HepG2 (cell line): ENCODE results near the gene UBE2M. TPM values are rescaled to one million over a fixed set of nuclear protein-coding genes. Genes with fewer than 3 reads are reported as not detected.
A peak's percentile ranks its signal among the peaks of the same experiment; 100 is the strongest.

Source experiments
- FIP1L1 ChIP-seq: fragments of 200-400 bp; formaldehyde crosslinking; IDR thresholded peaks from 2 replicates; pipeline ENCODE4 v1.6.1; 2018; ENCODE audit warnings: low read depth, mild to moderate bottlenecking, low read length, moderate library complexity, borderline replicate concordance; ENCODE audit not compliant: insufficient read depth
- FOXM1 ChIP-seq: sonication (generic); formaldehyde crosslinking; IDR thresholded peaks from 2 replicates; pipeline ENCODE4 v1.5.0; 2020; ENCODE audit warnings: missing genetic modification reagents
- PLRG1 ChIP-seq: fragments of 450-650 bp; conservative IDR thresholded peaks from 2 replicates; pipeline ENCODE4 v1.6.1; 2016
- STAT5B ChIP-seq: sonication (generic); formaldehyde crosslinking; IDR thresholded peaks from 2 replicates; pipeline ENCODE4 v1.4.0; 2020; ENCODE audit warnings: missing genetic modification reagents
- TCF7 ChIP-seq: sonication (generic); IDR thresholded peaks from 2 replicates; pipeline ENCODE4 v1.6.1; 2016; ENCODE audit warnings: antibody characterized with exemption, low read depth
- ZIK1 ChIP-seq: sonication (generic); formaldehyde crosslinking; IDR thresholded peaks from 2 replicates; pipeline ENCODE4 v1.5.0; 2020; ENCODE audit warnings: mild to moderate bottlenecking, low read depth, missing genetic modification reagents, borderline replicate concordance
- ZNF282 ChIP-seq: fragments of 450-650 bp; IDR thresholded peaks from 2 replicates; pipeline ENCODE4 v1.6.1; 2018; ENCODE audit not compliant: partially characterized antibody
- ZNF335 ChIP-seq: sonication (generic); formaldehyde crosslinking; IDR thresholded peaks from 2 replicates; pipeline ENCODE4 v1.4.0; 2020; ENCODE audit warnings: missing genetic modification reagents
- ZNF484 ChIP-seq: sonication (generic); formaldehyde crosslinking; IDR thresholded peaks from 2 replicates; pipeline ENCODE4 v1.5.1; 2020; ENCODE audit warnings: mild to moderate bottlenecking, low read depth, missing genetic modification reagents, borderline replicate concordance
- ZNF530 ChIP-seq: sonication (generic); formaldehyde crosslinking; IDR thresholded peaks from 2 replicates; pipeline ENCODE4 v1.5.0; 2020; ENCODE audit warnings: low read depth, mild to moderate bottlenecking, missing genetic modification reagents
- ZNF773 ChIP-seq: sonication (generic); formaldehyde crosslinking; IDR thresholded peaks from 2 replicates; pipeline ENCODE4 v1.4.0; 2020; ENCODE audit warnings: missing genetic modification reagents, borderline replicate concordance
- ZNF878 ChIP-seq: sonication (generic); formaldehyde crosslinking; IDR thresholded peaks from 2 replicates; pipeline ENCODE4 v1.8.1; 2023; ENCODE audit warnings: mild to moderate bottlenecking, missing genetic modification reagents, moderate library complexity
- polyA plus RNA-seq, 8 experiments: library from polyadenylated mRNA; depleted of rRNA in 3 of 8; stranded (reverse) in 7 of 8; unstranded in 1 of 8; fragments of >200 nt; fragmentation: Illumina TruSeq in 4 of 8; extraction: Trizol in 4 of 8; gene quantifications; 2 replicates each; pipeline versions ENCODE4 v1.2.1 to v1.2.3, GENCODE V29; 2011 to 2016; ENCODE audit warnings: low read depth in 4 of 8, missing spikeins in 1 of 8, mixed read lengths in 1 of 8; ENCODE audit not compliant: insufficient read depth in 1 of 8
- total RNA-seq, 5 experiments: library from RNA; depleted of rRNA; stranded (reverse); fragments of >200 nt; fragmentation: Illumina TruSeq; extraction: Trizol; gene quantifications; 2 replicates each; pipeline ENCODE4 v1.2.3, GENCODE V29; 2016; ENCODE audit warnings: low read depth in 1 of 5
- TF ChIP-seq, protein P1 (sequence below): sonication (generic); formaldehyde crosslinking; IDR thresholded peaks from one replicate; pipeline ENCODE4 v1.5.1; 2020; ENCODE audit warnings: mild to moderate bottlenecking, missing genetic modification reagents; ENCODE audit errors: not compliant biosample characterization
- TF ChIP-seq, protein P2 (sequence below): sonication (generic); formaldehyde crosslinking; conservative IDR thresholded peaks from 2 replicates; pipeline ENCODE4 v1.4.0; 2020; ENCODE audit warnings: missing genetic modification reagents
- TF ChIP-seq, protein P3 (sequence below): sonication (generic); formaldehyde crosslinking; IDR thresholded peaks from 2 replicates; pipeline ENCODE4 v1.5.0; 2020; ENCODE audit warnings: mild to moderate bottlenecking, missing genetic modification reagents
- TF ChIP-seq, protein P4 (sequence below): sonication (generic); IDR thresholded peaks from 2 replicates; pipeline ENCODE4 v1.6.1; 2016; ENCODE audit warnings: low read depth, borderline replicate concordance

UBE2M gene
- total and polyA plus RNA-seq, 2 of the 13 experiments (the other 11 are each of a cell fraction or from before 2014, with no cell fraction given) = 36.2 to 50.3 TPM

DNA sequence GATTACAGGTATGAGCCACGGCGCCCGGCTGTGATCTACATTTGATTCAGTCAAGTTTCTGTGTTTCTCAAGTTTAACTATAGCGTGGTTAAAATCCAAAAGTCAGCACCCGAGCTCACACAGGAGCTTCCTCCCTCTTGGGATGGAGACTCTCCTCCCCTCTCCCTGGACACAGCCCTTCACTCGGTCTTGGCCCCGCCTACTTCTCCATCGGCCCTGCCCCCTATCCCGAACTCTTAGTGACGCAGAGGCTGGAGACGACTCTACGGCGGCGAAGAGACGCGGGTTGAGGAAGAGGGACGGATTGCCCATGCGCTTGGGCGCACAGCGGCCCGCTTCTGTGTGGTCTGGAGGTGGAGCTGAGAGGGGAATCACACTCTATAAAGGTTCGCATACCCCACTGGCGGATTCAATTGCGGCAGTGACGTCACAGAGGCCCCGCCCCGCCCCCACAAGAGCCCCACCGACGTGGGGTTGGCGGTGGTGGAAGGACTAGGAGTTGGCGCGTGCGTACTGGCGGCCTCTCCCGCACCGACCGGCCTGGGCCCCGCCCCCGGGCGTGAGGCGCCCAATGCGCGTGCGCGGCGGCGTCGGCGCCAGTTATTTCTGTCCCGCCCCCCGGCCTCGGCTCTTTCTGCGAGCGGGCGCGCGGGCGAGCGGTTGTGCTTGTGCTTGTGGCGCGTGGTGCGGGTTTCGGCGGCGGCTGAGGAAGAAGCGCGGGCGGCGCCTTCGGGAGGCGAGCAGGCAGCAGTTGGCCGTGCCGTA is 14.4 kb downstream of the UBE2M start, which contains the start of gene TRIM28 (continued):
- TF ChIP-seq, protein P1, sequence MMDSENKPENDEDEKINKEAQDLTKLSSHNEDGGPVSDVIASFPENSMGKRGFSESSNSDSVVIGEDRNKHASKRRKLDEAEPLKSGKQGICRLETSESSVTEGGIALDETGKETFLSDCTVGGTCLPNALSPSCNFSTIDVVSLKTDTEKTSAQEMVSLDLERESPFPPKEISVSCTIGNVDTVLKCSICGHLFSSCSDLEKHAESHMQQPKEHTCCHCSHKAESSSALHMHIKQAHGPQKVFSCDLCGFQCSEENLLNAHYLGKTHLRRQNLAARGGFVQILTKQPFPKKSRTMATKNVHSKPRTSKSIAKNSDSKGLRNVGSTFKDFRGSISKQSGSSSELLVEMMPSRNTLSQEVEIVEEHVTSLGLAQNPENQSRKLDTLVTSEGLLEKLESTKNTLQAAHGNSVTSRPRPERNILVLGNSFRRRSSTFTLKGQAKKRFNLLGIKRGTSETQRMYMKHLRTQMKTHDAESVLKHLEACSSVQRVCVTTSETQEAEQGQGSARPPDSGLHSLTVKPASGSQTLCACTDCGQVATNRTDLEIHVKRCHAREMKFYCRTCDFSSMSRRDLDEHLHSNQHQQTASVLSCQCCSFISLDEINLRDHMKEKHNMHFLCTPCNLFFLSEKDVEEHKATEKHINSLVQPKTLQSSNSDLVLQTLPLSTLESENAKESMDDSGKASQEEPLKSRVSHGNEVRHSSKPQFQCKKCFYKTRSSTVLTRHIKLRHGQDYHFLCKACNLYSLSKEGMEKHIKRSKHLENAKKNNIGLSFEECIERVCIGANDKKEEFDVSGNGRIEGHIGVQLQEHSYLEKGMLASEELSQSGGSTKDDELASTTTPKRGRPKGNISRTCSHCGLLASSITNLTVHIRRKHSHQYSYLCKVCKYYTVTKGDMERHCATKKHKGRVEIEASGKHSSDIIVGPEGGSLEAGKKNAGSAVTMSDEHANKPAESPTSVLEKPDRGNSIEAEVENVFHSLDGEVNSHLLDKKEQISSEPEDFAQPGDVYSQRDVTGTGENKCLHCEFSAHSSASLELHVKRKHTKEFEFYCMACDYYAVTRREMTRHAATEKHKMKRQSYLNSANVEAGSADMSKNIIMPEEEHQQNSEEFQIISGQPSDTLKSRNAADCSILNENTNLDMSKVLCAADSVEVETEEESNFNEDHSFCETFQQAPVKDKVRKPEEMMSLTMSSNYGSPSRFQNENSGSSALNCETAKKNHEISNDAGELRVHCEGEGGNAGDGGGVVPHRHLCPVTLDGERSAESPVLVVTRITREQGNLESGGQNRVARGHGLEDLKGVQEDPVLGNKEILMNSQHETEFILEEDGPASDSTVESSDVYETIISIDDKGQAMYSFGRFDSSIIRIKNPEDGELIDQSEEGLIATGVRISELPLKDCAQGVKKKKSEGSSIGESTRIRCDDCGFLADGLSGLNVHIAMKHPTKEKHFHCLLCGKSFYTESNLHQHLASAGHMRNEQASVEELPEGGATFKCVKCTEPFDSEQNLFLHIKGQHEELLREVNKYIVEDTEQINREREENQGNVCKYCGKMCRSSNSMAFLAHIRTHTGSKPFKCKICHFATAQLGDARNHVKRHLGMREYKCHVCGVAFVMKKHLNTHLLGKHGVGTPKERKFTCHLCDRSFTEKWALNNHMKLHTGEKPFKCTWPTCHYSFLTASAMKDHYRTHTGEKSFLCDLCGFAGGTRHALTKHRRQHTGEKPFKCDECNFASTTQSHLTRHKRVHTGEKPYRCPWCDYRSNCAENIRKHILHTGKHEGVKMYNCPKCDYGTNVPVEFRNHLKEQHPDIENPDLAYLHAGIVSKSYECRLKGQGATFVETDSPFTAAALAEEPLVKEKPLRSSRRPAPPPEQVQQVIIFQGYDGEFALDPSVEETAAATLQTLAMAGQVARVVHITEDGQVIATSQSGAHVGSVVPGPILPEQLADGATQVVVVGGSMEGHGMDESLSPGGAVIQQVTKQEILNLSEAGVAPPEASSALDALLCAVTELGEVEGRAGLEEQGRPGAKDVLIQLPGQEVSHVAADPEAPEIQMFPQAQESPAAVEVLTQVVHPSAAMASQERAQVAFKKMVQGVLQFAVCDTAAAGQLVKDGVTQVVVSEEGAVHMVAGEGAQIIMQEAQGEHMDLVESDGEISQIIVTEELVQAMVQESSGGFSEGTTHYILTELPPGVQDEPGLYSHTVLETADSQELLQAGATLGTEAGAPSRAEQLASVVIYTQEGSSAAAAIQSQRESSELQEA (CRISPR knock-in tag) = no peak
- TF ChIP-seq FIP1L1 (no peak), ZNF335 (CRISPR knock-in tag) (peak; percentile 46; the same call in 1 of the 2 replicates), PLRG1 (no peak), STAT5B (CRISPR knock-in tag) (no peak), ZNF773 (CRISPR knock-in tag) (peak; percentile 58; the same call in 1 of the 2 replicates), ZIK1 (peak; percentile 21; the same call in 1 of the 2 replicates), ZNF530 (CRISPR knock-in tag) (no peak), TCF7 (no peak), ZNF282 (no peak), ZNF878 (CRISPR knock-in tag) (no peak), FOXM1 (no peak), ZNF484 (CRISPR knock-in tag) (no peak)
- TF ChIP-seq, protein P2, sequence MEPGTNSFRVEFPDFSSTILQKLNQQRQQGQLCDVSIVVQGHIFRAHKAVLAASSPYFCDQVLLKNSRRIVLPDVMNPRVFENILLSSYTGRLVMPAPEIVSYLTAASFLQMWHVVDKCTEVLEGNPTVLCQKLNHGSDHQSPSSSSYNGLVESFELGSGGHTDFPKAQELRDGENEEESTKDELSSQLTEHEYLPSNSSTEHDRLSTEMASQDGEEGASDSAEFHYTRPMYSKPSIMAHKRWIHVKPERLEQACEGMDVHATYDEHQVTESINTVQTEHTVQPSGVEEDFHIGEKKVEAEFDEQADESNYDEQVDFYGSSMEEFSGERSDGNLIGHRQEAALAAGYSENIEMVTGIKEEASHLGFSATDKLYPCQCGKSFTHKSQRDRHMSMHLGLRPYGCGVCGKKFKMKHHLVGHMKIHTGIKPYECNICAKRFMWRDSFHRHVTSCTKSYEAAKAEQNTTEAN (CRISPR knock-in tag) = 0 out of 2 replicates have a peak, but pooled peaks have one; percentile 47
- TF ChIP-seq, protein P3, sequence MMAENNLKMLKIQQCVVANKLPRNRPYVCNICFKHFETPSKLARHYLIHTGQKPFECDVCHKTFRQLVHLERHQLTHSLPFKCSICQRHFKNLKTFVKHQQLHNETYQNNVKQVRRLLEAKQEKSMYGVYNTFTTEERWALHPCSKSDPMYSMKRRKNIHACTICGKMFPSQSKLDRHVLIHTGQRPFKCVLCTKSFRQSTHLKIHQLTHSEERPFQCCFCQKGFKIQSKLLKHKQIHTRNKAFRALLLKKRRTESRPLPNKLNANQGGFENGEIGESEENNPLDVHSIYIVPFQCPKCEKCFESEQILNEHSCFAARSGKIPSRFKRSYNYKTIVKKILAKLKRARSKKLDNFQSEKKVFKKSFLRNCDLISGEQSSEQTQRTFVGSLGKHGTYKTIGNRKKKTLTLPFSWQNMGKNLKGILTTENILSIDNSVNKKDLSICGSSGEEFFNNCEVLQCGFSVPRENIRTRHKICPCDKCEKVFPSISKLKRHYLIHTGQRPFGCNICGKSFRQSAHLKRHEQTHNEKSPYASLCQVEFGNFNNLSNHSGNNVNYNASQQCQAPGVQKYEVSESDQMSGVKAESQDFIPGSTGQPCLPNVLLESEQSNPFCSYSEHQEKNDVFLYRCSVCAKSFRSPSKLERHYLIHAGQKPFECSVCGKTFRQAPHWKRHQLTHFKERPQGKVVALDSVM (CRISPR knock-in tag) = 0 out of 2 replicates have a peak, but pooled peaks have one; percentile 18
- TF ChIP-seq, protein P4, sequence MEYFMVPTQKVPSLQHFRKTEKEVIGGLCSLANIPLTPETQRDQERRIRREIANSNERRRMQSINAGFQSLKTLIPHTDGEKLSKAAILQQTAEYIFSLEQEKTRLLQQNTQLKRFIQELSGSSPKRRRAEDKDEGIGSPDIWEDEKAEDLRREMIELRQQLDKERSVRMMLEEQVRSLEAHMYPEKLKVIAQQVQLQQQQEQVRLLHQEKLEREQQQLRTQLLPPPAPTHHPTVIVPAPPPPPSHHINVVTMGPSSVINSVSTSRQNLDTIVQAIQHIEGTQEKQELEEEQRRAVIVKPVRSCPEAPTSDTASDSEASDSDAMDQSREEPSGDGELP = 0 out of 2 replicates have a peak, but pooled peaks have one; percentile 22
